Measurements from ENCODE around the gene CYP2W1.
"Not testable (repeated sequence)": the region's sequence is repeated elsewhere in the genome, so short reads cannot be mapped to it uniquely, and the experiment has no call there.

CYP2W1 gene

GRCh38 chr7:996079-996872, 13.3 kb downstream of the CYP2W1 start:
- no peak for DNase-seq (ENCODE audit: low read depth in 1 of 2, low spot score in 1 of 2)

- DNase-seq (ENCODE audit: low read depth in 1 of 2, low spot score in 1 of 2): no peak
Observed at GRCh38 chr7:997404-998395, 14.7 kb downstream of the CYP2W1 start.

- no peak for DNase-seq (ENCODE audit: low read depth in 1 of 2, low spot score in 1 of 2)
Observed at GRCh38 chr7:999149-999879, 16.3 kb downstream of the CYP2W1 start.

GRCh38 chr7:999941-1000935, 17.3 kb downstream of the CYP2W1 start:
- no peak for DNase-seq (ENCODE audit: low read depth in 1 of 2, low spot score in 1 of 2)

- DNase-seq (ENCODE audit: low read depth in 1 of 2, low spot score in 1 of 2): not testable (repeated sequence)
Observed at GRCh38 chr7:1001069-1001770, 18.2 kb downstream of the CYP2W1 start.

GRCh38 chr7:1002026-1002425, 19.0 kb downstream of the CYP2W1 start:
- DNase-seq (ENCODE audit: low read depth in 1 of 2, low spot score in 1 of 2): not testable (repeated sequence)

- DNase-seq (ENCODE audit: low read depth in 1 of 2, low spot score in 1 of 2): not testable (repeated sequence)
Observed at GRCh38 chr7:1002445-1002844, 19.5 kb downstream of the CYP2W1 start.

GRCh38 chr7:1004018-1004852, 21.3 kb downstream of the CYP2W1 start:
- no peak for DNase-seq (ENCODE audit: low read depth in 1 of 2, low spot score in 1 of 2)

GRCh38 chr7:1005303-1005702, 22.3 kb downstream of the CYP2W1 start:
- DNase-seq (ENCODE audit: low read depth in 1 of 2, low spot score in 1 of 2): no peak

- DNase-seq (ENCODE audit: low read depth in 1 of 2, low spot score in 1 of 2): no peak
Observed at GRCh38 chr7:1007901-1008300, 24.9 kb downstream of the CYP2W1 start.

- no peak for DNase-seq (ENCODE audit: low read depth in 1 of 2, low spot score in 1 of 2)
Observed at GRCh38 chr7:1008733-1009363, 25.9 kb downstream of the CYP2W1 start.

GRCh38 chr7:1009747-1010146, 26.8 kb downstream of the CYP2W1 start:
- DNase-seq (ENCODE audit: low read depth in 1 of 2, low spot score in 1 of 2): no peak

GRCh38 chr7:1010226-1010625, 27.2 kb downstream of the CYP2W1 start:
- DNase-seq (ENCODE audit: low read depth in 1 of 2, low spot score in 1 of 2): no peak

- no peak for DNase-seq (ENCODE audit: low read depth in 1 of 2, low spot score in 1 of 2)
Observed at GRCh38 chr7:1011297-1012003, 28.5 kb downstream of the CYP2W1 start.

GRCh38 chr7:1012004-1012715, 29.2 kb downstream of the CYP2W1 start:
- no peak for DNase-seq (ENCODE audit: low read depth in 1 of 2, low spot score in 1 of 2)

GRCh38 chr7:1012716-1013095, 29.7 kb downstream of the CYP2W1 start:
- no peak for DNase-seq (ENCODE audit: low read depth in 1 of 2, low spot score in 1 of 2)

GRCh38 chr7:1013581-1013980, 30.6 kb downstream of the CYP2W1 start:
- no peak for DNase-seq (ENCODE audit: low read depth in 1 of 2, low spot score in 1 of 2)

All from activated CD4-positive, alpha-beta T cell treated with anti-CD3 and anti-CD28 coated beads, Interleukin-2, amount 50 U/mL, for 24 hours (primary cell).